GM15510 (cell line): ENCODE measurements around the gene CALY.

ENCODE experiments used
- POLR2A ChIP-seq: IDR thresholded peaks from 3 replicates; pipeline ENCODE4 v1.6.1; 2011; ENCODE audit warnings: borderline replicate concordance; ENCODE audit not compliant: insufficient read length; ENCODE audit errors: extremely low read depth

The CALY gene

GRCh38 chr10:133329491-133330202 is 7.0 kb downstream of the CALY start:
- TF ChIP-seq POLR2A: no peak

DNA sequence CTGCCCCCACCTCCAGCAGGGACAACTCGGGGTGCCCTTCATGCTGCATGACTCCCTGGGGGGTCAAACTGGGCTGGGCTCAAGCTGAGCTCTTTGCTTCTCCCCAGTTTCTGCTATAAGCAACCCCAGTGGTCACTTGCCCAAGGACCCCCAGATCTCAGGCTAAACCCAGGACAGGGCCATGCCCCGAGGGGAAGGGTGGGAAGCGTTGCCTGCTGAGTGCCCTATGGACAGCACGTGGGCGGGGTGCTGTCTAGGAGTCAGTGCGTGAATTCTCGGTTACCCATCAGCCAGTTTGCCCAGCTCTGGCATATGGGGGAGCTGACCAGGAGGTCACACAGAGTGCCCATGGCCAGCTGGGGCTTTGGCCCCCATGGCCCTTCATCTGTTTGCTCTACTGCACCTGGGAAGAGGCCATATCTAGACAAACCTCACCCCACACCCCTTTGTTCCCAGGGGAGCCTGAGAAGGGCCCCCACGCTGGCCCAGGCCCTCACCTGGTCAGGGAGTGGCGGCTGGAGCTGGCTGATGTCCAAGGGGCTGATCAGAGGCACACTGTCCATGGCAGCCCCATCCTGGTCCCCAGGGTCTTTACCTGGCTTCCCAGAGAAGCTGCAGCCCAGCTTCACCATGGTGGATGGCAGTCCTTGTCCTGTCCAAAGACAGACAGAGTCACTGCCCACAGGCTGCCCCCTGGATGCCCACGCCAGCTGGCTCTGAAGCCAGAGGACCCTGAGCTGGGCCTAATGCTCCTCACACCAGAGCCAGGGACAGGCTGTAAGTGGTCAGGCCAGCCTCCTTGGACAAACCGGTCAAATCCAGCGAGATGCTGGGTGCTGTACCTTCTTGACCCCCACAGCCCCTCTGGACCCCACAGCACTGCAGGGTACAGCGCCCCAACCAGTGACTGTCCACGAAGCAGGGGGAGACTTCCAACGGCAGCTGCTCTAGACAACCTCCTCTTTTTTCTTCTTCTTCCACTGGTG is 8.0 kb downstream of the CALY start:
- TF ChIP-seq POLR2A: no peak

GRCh38 chr10:133327651-133328357 is 8.9 kb downstream of the CALY start:
- no peak for TF ChIP-seq POLR2A

- TF ChIP-seq POLR2A: no peak
These were observed 9.7 kb downstream of the CALY start for GRCh38 chr10:133326745-133327650.

- TF ChIP-seq POLR2A: no peak
These were observed 10.5 kb downstream of the CALY start for GRCh38 chr10:133326223-133326551.

DNA sequence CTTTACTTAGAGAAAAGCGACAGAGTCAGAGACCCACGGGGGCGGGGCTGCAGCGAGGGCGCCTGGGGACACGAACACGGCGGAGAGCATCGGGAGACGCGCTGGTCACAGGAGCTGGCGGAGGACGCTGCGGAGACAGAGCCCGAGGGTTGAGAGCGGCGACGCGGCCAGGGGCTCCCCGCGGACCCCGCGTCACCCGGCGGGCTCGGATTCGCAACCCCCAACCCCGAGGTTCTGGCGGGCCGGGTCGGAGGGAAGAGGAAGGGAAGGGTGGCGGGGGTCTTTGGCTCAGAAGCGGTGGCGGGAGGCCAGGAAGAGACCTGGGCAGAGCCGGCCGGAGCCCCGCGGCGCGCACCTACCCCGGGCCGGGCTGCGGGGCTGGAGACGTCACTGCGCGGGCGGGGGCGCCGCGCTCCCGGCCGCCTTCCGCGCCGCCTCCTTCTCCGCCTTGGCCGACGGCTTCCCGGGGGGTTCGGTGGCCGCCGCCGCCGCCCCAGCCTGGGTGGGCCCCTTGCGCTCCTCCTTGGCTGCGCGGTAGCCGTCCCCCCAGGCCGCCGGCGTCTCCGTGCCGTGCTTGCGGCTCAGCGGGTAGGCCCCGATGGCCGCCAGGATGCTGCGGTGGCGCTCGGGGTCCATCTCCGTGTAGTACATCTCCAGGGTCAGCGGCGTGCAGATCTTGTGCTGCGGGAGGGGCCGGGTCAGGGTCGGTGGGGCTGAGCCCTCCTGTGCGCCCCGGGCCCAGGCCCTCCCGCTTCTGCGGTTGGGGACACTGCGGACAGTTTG is 11.1 kb downstream of the CALY start:
- no peak for TF ChIP-seq POLR2A

DNA sequence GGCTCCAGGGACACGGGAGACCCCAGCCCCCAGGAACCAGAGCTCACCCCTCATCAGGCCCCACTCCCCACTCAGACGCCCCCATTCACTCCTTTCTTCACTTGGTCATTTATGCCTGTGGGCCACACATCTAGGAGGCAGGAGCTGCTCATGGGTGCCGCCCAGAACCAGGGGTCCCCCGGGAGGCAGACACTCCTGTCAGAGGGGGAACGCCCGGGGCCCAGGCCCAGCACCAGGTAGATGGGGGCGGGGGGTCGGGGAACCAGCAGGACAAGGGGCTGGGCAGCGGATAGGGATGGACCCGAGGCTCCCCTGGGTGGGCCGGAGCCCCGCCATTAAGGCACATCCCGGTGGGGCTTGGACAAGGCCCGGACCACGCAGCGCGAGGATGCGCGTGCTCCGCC is 11.8 kb downstream of the CALY start:
- no peak for TF ChIP-seq POLR2A

DNA sequence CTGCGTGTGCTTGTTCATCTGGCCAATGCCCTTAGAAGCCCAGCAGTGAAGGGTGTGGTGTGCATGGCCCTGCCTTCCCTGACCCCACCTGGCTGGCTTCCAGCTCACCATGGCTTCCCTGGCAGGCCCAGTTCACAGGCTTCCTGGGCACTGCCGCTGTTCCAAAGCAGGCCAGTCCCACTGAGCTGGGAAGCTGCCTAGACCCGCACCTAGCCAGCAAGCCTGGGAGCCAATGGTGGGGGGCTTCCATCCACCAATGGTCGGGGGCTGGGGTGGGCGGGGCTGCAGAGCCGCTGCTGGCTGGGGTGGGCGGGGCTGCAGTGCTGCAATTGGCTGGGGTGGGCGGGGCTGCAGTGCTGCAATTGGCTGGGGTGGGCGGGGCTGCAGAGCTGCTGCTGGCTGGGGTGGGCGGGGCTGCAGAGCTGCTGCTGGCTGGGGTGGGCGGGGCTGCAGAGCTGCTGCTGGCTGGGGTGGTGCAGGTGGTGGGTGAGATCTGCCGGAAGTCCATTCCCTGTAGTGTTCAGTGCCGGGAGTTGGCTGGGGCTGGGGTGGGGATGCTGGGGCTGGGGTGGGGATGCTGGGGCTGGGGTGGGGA is 12.4 kb downstream of the CALY start:
- TF ChIP-seq POLR2A: no peak

DNA sequence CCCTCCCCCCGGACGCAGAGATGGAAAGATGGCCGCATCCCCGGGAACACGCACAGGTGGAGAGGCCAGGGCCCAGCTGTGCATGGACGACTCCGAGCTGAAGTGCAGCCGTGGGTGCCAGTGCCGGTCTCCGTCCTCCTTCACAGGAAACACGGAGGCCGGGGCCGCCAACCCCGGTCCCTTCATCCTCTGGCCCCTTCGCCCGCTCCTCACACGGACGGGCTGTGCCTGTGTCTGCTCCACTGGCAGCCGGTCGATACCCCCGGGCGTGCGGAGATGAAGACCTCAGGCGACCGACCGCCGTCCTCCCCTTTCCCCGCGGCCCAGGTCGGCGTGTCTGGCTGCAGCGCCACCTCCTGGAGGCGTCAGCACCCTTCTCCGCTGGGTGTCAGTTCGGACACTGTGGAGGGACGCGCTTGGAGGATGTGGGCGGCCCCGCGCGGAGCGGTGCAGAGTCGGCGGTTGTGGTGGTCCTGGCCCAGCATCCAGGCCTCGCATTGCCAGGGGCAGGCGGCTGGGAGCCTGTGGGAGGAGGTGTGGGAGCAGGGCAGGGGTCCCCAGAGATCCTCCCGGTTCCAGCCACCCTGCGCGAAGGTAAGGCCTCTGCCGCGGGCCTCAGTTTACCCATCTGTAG is 18.1 kb downstream of the CALY start:
- no peak for TF ChIP-seq POLR2A

DNA sequence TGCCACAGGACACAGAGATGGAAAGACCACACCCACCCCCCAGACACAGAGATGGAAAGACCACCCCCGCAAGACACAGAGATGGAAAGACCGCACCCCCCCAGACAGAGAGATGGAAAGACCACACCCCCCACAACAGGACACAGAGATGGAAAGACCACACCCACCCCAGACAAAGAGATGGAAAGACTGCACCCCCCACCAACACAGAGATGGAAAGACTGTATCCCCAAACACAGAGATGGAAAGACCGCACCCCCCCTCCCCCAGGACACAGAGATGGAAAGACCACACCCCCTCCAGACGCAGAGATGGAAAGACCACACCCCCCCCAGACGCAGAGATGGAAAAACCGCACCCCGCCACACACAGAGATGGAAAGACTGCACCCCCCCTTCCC is 20.0 kb downstream of the CALY start:
- TF ChIP-seq POLR2A: no peak

- TF ChIP-seq POLR2A: no peak
These were observed 20.4 kb downstream of the CALY start for GRCh38 chr10:133316266-133316665.

DNA sequence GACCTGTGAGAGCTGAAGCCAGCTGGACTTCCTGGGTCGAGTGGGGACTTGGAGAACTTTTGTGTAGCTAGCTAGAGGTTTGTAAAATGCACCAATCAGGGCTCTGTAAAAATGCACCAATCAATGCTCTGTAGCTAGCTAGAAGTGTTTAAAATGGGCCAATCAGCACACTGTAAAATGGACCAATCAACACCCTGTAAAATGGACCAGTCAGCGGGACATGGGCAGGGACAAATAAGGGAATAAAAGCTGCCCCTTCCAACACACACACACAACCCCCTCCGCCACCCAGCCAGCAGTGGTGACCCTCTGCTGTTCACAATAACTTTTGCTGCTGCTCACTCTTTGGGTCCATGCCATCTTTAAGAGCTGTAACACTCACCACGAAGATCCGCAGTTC is 20.8 kb downstream of the CALY start:
- no peak for TF ChIP-seq POLR2A

DNA sequence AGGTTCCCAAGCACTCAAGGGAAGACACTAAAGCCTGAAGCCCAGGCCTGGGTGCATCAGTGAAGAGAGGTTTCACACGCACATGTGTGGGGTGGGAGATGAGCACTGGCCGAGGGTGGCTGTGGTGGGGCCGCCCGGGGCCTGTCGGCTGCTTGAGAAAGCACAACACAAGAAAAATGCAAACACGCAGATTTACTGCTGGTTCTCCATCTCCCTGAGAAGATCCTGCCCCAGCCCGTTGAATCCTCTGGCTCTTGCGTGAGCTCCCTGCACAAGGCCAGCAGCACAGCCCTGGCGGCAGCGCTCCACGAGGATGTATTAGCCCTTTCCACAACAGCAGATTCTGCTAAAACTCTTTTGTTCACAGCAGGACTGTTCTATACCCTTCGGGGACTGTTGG is 21.8 kb downstream of the CALY start:
- TF ChIP-seq POLR2A: no peak

DNA sequence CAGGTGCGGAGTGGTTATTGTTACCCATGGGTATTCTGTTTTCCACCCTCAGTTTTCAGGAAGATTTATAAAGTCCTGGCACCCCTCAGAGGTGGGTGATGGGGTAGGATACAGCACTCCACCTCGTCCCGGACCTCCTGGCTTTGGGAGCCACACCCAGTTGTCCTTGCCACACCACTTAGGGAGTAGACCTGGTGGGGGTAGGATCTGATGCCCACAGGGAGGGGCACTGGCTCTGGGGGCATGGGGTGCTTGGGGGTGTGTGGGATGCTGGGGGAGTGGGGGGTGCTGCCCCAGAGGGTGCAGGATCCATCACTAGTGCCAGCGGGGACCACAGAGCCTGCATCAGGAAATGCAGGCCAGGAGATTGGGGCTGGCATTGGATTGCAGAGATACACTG is 23.5 kb downstream of the CALY start:
- no peak for TF ChIP-seq POLR2A

DNA sequence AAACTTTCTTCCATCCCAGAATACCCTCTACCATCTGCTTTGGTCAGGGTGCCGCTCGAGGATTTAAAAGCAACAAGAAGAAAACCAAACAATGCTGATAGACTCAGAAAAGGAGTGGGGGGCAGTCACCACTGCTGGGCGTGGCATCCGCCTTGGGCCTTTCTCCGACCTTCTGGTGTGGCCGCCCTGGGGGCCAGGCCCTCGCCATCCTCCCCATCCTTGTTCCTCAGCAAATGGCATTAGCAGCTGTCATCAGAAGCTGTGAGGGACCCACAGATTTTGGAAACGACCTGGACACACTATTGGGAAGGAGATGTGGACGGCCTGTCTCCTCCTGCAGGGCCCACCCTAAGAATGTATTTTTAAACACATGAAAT is 23.9 kb downstream of the CALY start:
- no peak for TF ChIP-seq POLR2A
